SK-N-SH treated with all-trans-retinoic acid at 6 μM for 48 hours (cell line): ENCODE measurements around the gene FBLN2.

ENCODE experiments used
- ATAC-seq: fragments of 200-7000 bp; cut with Tn5 transposase; 3 replicates; pipeline ENCODE4 v1.9.1; 2020; ENCODE audit warnings: mild to moderate bottlenecking, moderate library complexity
- ARNTL ChIP-seq: fragments of 450-650 bp; formaldehyde crosslinking; IDR thresholded peaks from 2 replicates; pipeline ENCODE4 v1.5.0; 2020; ENCODE audit warnings: low read depth, mild to moderate bottlenecking, moderate library complexity, borderline replicate concordance
- BACH2 ChIP-seq: fragments of 250-450 bp; sonication (Bioruptor Pico); IDR thresholded peaks from 2 replicates; pipeline ENCODE4 v1.9.0; 2021; ENCODE audit warnings: mild to moderate bottlenecking, borderline replicate concordance
- CREB5 ChIP-seq: fragments of 250-450 bp; sonication (Bioruptor Pico); IDR thresholded peaks from 2 replicates; pipeline ENCODE4 v1.5.1; 2020; ENCODE audit warnings: low read depth, mild to moderate bottlenecking, moderate library complexity
- CSDC2 ChIP-seq: fragments of 250-450 bp; sonication (Bioruptor Pico); IDR thresholded peaks from 2 replicates; pipeline ENCODE4 v1.5.0; 2020; ENCODE audit warnings: mild to moderate bottlenecking, moderate library complexity
- ESRRG ChIP-seq: fragments of 250-450 bp; sonication (Bioruptor Pico); IDR thresholded peaks from 2 replicates; pipeline ENCODE4 v1.6.1; 2021; ENCODE audit warnings: mild to moderate bottlenecking
- GLIS3 ChIP-seq: fragments of 250-450 bp; sonication (Bioruptor Pico); IDR thresholded peaks from 2 replicates; pipeline ENCODE4 v1.5.0; 2020; ENCODE audit warnings: mild to moderate bottlenecking, moderate library complexity
- ISL1 ChIP-seq: fragments of 250-450 bp; sonication (Bioruptor Pico); IDR thresholded peaks from 2 replicates; pipeline ENCODE4 v2.1.2; 2022; ENCODE audit warnings: mild to moderate bottlenecking, moderate library complexity
- OSR1 ChIP-seq: fragments of 250-450 bp; sonication (Bioruptor Pico); IDR thresholded peaks from 2 replicates; pipeline ENCODE4 v1.8.0; 2022; ENCODE audit warnings: moderate library complexity, mild to moderate bottlenecking, inconsistent platforms
- POU6F1 ChIP-seq: fragments of 250-450 bp; sonication (Bioruptor Pico); IDR thresholded peaks from 2 replicates; pipeline ENCODE4 v1.8.0; 2021; ENCODE audit warnings: low read depth, mild to moderate bottlenecking, moderate library complexity, borderline replicate concordance
- PPARA ChIP-seq: fragments of 250-450 bp; sonication (Bioruptor Pico); IDR thresholded peaks from 2 replicates; pipeline ENCODE4 v1.5.0; 2020; ENCODE audit warnings: mild to moderate bottlenecking, borderline replicate concordance
- RARB ChIP-seq: fragments of 250-450 bp; sonication (Bioruptor Pico); IDR thresholded peaks from 2 replicates; pipeline ENCODE4 v1.8.0; 2021; ENCODE audit warnings: mild to moderate bottlenecking, moderate library complexity
- TCF4 ChIP-seq: fragments of 250-450 bp; sonication (Bioruptor Pico); IDR thresholded peaks from 2 replicates; pipeline ENCODE4 v1.8.0; 2021; ENCODE audit warnings: mild to moderate bottlenecking, moderate library complexity, borderline replicate concordance
- TOX ChIP-seq: fragments of 250-450 bp; sonication (Bioruptor Pico); IDR thresholded peaks from 2 replicates; pipeline ENCODE4 v1.8.0; 2021; ENCODE audit warnings: mild to moderate bottlenecking, moderate library complexity, borderline replicate concordance
- TSHZ2 ChIP-seq: fragments of 250-450 bp; sonication (Bioruptor Pico); IDR thresholded peaks from 2 replicates; pipeline ENCODE4 v1.5.0; 2020; ENCODE audit warnings: mild to moderate bottlenecking, moderate library complexity
- ZFP3 ChIP-seq: fragments of 250-450 bp; sonication (Bioruptor Pico); IDR thresholded peaks from 2 replicates; pipeline ENCODE4 v1.5.0; 2020; ENCODE audit warnings: mild to moderate bottlenecking, moderate library complexity
- ZFP30 ChIP-seq: fragments of 450-650 bp; formaldehyde crosslinking; IDR thresholded peaks from 2 replicates; pipeline ENCODE4 v1.5.0; 2022; ENCODE audit warnings: mild to moderate bottlenecking, moderate library complexity
- ZNF565 ChIP-seq: fragments of 450-650 bp; formaldehyde crosslinking; conservative IDR thresholded peaks from 2 replicates; pipeline ENCODE4 v1.5.0; 2020; ENCODE audit warnings: low read depth, mild to moderate bottlenecking, moderate library complexity
- ZNF70 ChIP-seq: fragments of 450-650 bp; formaldehyde crosslinking; IDR thresholded peaks from 2 replicates; pipeline ENCODE4 v1.5.0; 2020; ENCODE audit warnings: mild to moderate bottlenecking, moderate library complexity
- ZNF8 ChIP-seq: fragments of 450-650 bp; formaldehyde crosslinking; IDR thresholded peaks from 2 replicates; pipeline ENCODE4 v1.5.0; 2020; ENCODE audit warnings: mild to moderate bottlenecking, moderate library complexity

Gene FBLN2

GRCh38 chr3:13546667-13547171 lies 2.2 kb upstream of the FBLN2 start:
- peak; percentile 30 for ATAC-seq
- TF ChIP-seq ISL1 (CRISPR knock-in tag) (0 out of 2 replicates have a peak, but pooled peaks have one; percentile 23), ZFP3 (CRISPR knock-in tag) (no peak), TSHZ2 (CRISPR knock-in tag) (peak; percentile 54; the same call in 1 of the 2 replicates), ARNTL (no peak), CREB5 (CRISPR knock-in tag) (0 out of 2 replicates have a peak, but pooled peaks have one; percentile 37), ZNF8 (CRISPR knock-in tag) (no peak)
- TF ChIP-seq, all 23 proteins: peak for 3

DNA sequence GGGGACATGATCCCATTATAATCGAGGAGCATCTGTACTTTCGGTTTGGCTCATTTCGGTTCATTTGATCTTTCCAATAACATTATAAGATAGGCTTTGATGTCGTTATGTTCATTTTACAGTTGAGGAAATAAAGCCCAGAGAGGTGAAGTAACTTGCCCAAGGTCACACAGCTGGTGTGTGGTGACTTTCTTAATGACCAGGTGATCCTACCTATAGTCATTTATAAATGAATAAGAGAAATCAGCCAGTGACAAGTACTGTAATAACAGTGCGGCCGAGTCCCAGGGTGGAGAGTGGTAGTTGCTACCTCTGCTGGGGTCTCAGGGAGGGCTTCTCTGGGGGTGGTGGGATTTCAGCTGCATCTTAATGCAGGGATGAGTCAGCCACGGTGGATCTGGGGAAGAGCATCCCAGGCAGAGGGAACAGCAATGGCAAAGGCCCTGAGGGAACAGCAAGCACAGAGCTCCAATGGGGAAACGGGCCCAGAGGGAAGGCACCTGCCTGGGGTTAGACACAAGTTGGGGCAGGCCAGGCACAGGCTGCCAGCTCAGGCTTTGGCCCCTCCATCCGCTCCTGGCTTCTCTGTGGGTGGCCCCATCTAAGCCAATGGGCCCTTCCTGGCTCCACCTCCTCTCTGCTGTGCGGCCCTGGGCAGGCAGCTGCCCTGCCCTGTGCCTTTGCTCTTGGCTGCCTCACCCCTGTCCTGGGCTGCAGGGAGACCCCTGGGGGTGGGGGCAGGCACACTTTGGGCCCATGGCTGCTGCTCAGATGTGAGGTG lies 1.1 kb upstream of the FBLN2 start:
- ATAC-seq = no peak
- TF ChIP-seq RARB (no peak), ZNF565 (CRISPR knock-in tag) (no peak), PPARA (CRISPR knock-in tag) (no peak), POU6F1 (CRISPR knock-in tag) (no peak), OSR1 (CRISPR knock-in tag) (no peak), ZNF8 (CRISPR knock-in tag) (no peak), ZNF70 (no peak), GLIS3 (CRISPR knock-in tag) (no peak), TCF4 (no peak), TSHZ2 (CRISPR knock-in tag) (no peak), ESRRG (no peak), ZFP3 (CRISPR knock-in tag) (no peak), BACH2 (no peak)

DNA sequence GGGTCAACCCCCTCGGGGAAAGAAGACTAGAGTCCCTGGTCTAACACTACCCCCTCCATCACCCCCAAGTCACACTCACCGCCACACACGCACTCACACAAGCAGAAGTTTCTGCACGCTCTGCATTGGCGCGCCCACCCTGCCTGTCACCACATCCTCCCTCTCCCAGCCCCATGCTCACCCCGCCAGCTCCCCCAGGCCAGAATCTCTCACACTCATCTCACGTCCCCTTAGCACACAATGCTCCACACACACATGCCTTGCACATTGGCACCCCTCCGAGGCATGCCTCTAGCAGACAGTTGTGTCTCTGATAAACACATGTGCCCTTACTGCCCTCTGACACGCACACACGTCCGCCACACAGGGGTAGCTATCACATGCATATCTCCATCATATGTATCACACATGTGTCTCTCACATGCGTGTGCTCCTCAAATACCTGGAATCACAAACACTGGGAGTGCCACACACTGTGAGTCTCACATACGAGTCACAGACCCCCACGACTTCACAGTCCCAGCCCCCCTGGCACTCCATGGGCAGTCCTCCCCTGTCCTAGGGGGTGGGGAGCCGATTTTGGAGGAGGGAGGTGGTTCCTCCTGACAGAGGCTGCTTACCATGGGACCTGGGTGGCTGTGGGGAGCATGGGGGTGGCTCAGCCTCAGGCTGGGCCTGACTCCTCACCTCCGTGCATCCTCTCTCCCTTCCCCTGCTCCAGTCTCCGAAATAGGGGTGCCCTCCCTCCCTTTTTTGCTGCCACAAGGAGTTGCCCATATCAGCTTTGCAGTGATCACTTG lies 898 bp downstream of the FBLN2 start:
- no peak for ATAC-seq
- no peak for TF ChIP-seq ZNF565 (CRISPR knock-in tag)
- TF ChIP-seq TSHZ2 (CRISPR knock-in tag) = no peak
- no peak for TF ChIP-seq CSDC2 (CRISPR knock-in tag)
- no peak for TF ChIP-seq GLIS3 (CRISPR knock-in tag)
- TF ChIP-seq TOX = no peak
- TF ChIP-seq ZFP30 (CRISPR knock-in tag) = no peak
- TF ChIP-seq POU6F1 (CRISPR knock-in tag) = no peak
- TF ChIP-seq ZNF70 = no peak
- TF ChIP-seq BACH2 = no peak
- TF ChIP-seq ZFP3 (CRISPR knock-in tag) = no peak
- TF ChIP-seq RARB = no peak
- no peak for TF ChIP-seq CREB5 (CRISPR knock-in tag)
